AG09309 (cell line): Measurements from ENCODE around the gene CYTH4.
A peak's percentile ranks its signal among the peaks of the same experiment; 100 is the strongest.

Source experiments
- DNase-seq: peaks from one replicate; pipeline ENCODE4 v3.0.0-alpha.2; 2010; ENCODE audit warnings: low read depth
- H3K4me3 ChIP-seq: 2 replicates; pipeline ENCODE4 v1.5.1; 2011; ENCODE audit warnings: mild to moderate bottlenecking, low read depth, low read length, moderate library complexity; ENCODE audit not compliant: control insufficient read depth
- CTCF ChIP-seq: IDR thresholded peaks from 2 replicates; pipeline ENCODE4 v1.5.1; 2011; ENCODE audit warnings: mild to moderate bottlenecking, low read depth, low read length, inconsistent platforms; ENCODE audit not compliant: insufficient read depth, control insufficient read depth; ENCODE audit errors: missing control alignments

CYTH4 gene

GRCh38 chr22:37340331-37341262 lies 58.3 kb downstream of the CYTH4 start:
- no peak for DNase-seq
- TF ChIP-seq CTCF, result no peak
- no peak overlapping the region for H3K4me3 ChIP-seq

GRCh38 chr22:37342065-37342464 lies 59.8 kb downstream of the CYTH4 start:
- DNase-seq, result no peak
- no peak overlapping the region for H3K4me3 ChIP-seq
- TF ChIP-seq CTCF, result no peak

- H3K4me3 ChIP-seq, result no peak overlapping the region
- no peak for TF ChIP-seq CTCF
- no peak for DNase-seq
These were observed 61.0 kb downstream of the CYTH4 start for GRCh38 chr22:37343348-37343747.

GRCh38 chr22:37343863-37344734 lies 61.8 kb downstream of the CYTH4 start:
- no peak for TF ChIP-seq CTCF
- no peak overlapping the region for H3K4me3 ChIP-seq
- DNase-seq, result no peak

- no peak for DNase-seq
- no peak overlapping the region for H3K4me3 ChIP-seq
- no peak for TF ChIP-seq CTCF
These were observed 62.6 kb downstream of the CYTH4 start for GRCh38 chr22:37344735-37345449.

GRCh38 chr22:37345863-37346504 lies 63.7 kb downstream of the CYTH4 start:
- H3K4me3 ChIP-seq, result no peak overlapping the region
- DNase-seq, result peak; percentile 95
- no peak for TF ChIP-seq CTCF
